GM11168 (cell line): ENCODE measurements around the gene B3GALT6.
"Not testable (repeated sequence)": the region's sequence is repeated elsewhere in the genome, so short reads cannot be mapped to it uniquely, and the experiment has no call there.

Source experiments
- in situ Hi-C: fragments of 300-500 bp; cut with MboI; formaldehyde crosslinking; loops from one replicate; pipeline ENCODE4 v1.12.0; 2022; ENCODE audit warnings: low sequenced_read_pairs; ENCODE audit not compliant: unreplicated experiment

The B3GALT6 gene

GRCh38 chr1:1242461-1243265, 10.6 kb downstream of the B3GALT6 start:
- in situ Hi-C loops, result no loop called here

DNA sequence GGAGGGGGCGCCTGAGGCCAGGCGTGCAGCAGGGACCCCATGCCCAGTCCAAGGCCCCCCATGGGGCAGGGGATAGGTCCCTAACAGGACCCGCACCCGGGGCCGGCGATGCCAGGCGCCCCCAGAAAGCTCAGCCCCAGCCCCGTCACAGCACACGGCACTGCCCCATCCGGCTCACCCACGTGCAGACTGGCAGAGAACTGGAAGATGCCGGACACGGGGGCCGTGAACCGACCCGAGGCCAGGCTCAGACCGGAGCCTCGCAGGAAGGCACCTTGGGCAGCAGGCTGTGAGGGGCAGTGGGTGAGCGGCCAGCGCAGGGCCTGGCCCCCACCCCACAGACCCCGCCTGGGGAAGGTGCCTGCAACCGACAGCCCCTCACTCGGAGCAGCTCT, 11.2 kb downstream of the B3GALT6 start:
- in situ Hi-C loops, result no loop called here

- in situ Hi-C loops, result no loop called here
These were observed 11.8 kb downstream of the B3GALT6 start for GRCh38 chr1:1243807-1244191.

DNA sequence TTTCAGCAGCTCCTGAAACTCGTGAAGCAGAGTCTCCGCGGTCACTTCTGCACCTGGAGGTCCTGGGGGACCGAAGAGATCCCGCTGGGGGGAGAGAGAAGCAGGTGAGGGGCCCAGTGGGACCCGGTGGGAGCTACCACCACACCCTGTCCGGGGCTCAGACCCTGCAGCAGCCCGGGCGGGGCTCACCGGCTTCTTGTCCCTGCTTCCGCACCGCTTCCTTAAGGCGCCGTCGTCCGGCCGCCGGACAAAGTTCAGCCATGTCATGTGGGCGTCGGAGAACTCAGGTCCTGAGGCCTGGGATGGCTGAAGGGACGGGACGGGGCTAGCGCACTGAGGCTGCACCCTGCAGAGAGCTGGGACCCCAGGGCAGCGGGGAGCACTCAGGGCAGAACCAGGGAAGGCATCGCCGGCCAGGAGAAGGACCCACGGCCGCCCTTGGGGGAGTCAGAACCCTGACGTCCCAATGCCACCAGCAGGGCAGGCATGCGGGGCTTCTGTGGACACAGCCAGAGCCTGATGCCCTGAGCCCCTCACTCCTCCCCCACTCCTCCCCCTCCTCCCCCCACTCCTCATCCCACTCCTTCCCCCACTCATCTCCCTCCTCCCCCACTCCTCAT, 12.3 kb downstream of the B3GALT6 start:
- in situ Hi-C loops, result no loop called here

GRCh38 chr1:1245178-1245816, 13.3 kb downstream of the B3GALT6 start:
- in situ Hi-C loops, result no loop called here

GRCh38 chr1:1245817-1246576, 14.0 kb downstream of the B3GALT6 start:
- in situ Hi-C loops, result no loop called here

DNA sequence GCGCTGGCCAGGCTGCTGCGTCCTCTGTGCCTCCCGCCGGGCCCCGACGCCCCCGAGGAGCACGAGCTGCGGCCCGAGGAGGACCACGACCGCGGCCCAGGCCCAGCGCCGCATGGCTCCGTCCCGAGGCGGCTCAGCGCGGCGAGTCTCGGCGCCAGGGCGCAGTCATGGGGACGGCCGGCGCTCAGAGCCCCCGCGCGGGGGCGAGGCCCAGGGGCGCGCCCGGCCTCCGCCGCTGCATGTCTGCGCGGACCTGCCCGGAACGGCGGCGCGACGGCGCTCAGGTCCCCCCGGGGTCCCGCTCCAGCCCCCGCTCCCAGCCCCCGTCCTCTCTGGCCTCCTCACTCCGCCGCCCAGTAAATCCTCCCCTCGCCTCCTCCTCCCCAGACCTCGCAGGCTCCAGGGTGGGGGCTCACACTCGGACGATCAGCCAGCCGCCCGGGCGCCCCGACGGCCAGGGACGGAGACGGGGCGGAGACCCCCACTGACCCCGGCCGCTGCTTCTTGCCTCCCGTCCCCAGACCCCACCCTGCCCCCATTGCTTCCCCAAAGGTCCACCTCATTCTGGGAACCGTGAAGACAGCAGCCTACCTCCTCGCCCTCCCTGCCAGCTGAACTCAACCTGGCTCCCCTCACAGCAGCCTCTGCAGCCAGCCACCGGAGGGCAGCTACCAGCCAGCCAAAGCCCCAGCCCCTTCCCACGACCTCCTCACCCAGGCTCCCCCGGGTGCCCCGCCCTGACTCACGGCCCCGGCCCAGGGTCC, 14.7 kb downstream of the B3GALT6 start, which contains the start of gene C1QTNF12:
Gene C1QTNF12 (minus strand): TSS at position 146 of the 764 bp plus-strand sequence. CDS start 32 bp downstream, at position 114.
- in situ Hi-C loops, result no loop called here

GRCh38 chr1:1247341-1247913, 15.4 kb downstream of the B3GALT6 start:
- in situ Hi-C loops, result no loop called here

DNA sequence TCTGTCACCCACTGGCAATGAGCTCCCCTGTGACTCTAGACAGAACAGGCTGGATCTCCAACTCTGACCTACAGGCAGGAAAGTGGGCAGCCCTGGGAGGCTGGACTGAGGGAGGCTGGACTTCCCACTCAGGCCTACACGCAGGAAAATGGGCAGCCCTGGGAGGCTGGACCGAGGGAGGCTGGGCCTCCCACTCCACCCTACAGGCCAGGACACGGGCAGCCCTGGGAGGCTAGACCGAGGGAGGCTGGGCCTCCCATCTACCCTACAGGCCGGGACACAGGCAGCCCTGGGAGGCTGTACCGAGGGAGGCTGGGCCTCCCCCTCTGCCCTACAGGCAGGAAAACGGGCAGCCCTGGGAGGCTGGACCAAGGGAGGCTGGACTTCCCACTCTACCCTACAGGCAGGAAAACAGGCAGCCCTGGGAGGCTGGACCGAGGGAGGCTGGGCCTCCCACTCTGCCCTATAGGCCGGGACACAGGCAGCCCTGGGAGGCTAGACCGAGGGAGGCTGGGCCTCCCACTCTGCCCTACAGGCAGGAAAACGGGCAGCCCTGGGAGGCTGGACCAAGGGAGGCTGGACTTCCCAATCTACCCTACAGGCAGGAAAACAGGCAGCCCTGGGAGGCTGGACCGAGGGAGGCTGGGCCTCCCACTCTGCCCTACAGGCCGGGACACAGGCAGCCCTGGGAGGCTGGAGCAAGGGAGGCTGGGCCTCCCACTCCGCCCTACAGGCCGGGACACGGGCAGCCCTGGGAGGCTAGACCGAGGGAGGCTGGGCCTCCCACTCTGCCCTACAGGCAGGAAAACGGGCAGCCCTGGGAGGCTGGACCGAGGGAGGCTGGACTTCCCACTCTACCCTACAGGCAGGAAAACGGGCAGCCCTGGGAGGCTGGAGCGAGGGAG, 16.2 kb downstream of the B3GALT6 start:
- in situ Hi-C loops, result not testable (repeated sequence)

GRCh38 chr1:1250786-1251284, 18.8 kb downstream of the B3GALT6 start:
- in situ Hi-C loops, result loop anchor here (10.0 kb wide), 1 partner anchor 136 kb away; the partner anchor contains the start of gene C1orf159

GRCh38 chr1:1253314-1253713, 21.3 kb downstream of the B3GALT6 start:
- in situ Hi-C loops, result loop anchor here (10.0 kb wide), 1 partner anchor 139 kb away; the partner anchor contains the start of gene C1orf159

DNA sequence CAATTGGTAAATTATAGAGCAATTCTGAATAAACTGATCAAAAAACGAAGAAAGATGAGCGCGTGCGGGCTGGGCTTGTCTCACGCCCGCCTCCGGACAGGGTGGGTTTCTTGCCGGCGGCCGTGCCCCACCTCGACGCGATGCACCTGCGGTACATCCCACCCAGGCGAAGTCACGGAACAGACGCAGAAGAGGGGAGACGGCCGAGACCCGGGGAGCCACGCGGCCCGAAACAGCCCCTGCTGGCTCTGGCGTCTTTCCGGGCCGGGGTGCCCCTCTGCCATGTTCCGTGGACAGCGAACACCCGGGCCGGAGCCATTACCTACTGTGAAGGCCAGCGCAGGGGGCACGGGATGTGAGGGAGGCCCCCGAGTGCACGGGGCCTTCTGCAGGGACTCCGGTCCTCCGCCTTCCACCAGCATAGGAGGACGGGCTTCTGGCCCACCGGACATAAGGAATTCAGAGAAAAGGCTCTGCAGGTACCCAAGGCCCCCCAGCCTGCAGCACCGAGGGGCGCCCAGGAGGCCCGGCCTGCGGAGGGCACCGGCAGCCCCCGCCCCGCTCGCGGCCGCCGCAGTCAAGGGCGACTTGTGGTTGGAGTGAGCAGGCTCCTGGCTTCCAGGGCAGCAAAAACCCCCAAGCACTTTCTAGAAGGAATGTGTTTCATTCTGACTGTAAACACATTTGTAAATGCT, 22.1 kb downstream of the B3GALT6 start:
- in situ Hi-C loops, result loop anchor here (10.0 kb wide), 1 partner anchor 139 kb away; the partner anchor contains the start of gene C1orf159

GRCh38 chr1:1254667-1254998, 22.6 kb downstream of the B3GALT6 start:
- in situ Hi-C loops, result loop anchor here (10.0 kb wide), 1 partner anchor 140 kb away; the partner anchor contains the start of gene C1orf159

DNA sequence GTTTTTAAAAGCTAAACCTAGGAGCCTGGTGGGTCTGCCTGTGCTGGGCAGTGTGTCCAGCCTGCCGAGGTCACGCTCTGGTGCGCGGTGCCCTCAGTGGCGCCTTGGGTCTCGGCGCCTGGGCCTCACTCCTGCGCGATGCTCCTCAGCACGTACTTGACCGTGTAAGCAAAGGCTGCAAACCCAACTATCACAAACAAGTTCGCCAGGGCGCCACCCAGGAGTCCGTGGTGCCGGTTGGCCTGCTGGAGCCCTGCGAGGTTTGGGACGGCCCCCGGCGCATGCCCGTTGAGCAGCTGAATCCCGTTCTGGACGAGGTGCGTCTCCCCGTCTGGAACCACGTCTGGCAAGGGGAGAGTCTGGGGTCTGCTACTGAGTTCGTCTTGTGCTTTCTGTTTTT, 23.0 kb downstream of the B3GALT6 start:
- in situ Hi-C loops, result loop anchor here (10.0 kb wide), 1 partner anchor 140 kb away; the partner anchor contains the start of gene C1orf159

DNA sequence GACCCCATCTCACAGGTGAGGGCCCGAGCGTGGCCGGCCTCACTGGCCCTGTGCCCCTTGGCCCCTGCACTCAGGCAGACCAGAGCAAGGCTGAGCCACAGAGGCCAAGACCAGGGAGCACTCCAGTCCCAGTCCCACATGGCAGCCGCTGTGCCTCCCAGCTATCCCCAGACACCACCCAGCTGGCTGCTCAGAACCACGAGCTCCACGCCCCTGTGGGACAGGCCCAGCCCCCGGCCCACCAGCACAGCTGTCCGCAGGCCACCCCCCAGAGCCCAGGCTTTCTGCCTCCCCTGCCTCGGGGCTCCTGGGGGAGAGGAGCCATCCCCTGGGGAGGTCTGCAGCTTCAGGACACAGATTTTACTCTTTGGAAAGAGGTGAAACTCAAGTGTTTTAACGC, 23.6 kb downstream of the B3GALT6 start:
- in situ Hi-C loops, result loop anchor here (10.0 kb wide), 1 partner anchor 141 kb away; the partner anchor contains the start of gene C1orf159

- in situ Hi-C loops, result loop anchor here (10.0 kb wide), 1 partner anchor 142 kb away; the partner anchor contains the start of gene C1orf159
These were observed 25.2 kb downstream of the B3GALT6 start for GRCh38 chr1:1256956-1257871.
